Measurements from ENCODE around the gene LDLRAD4.

Gene LDLRAD4

GRCh38 chr18:13429884-13430510 lies 211.4 kb downstream of the LDLRAD4 start:
- TF ChIP-seq CTCF (IDR thresholded peaks at IDR 0.05; ENCODE audit: low read depth, low read length): no peak

GRCh38 chr18:13430663-13431062 lies 212.1 kb downstream of the LDLRAD4 start:
- no peaks in the 10 kb centered on the region for H3K9me3 ChIP-seq (ENCODE audit: severe bottlenecking)
- H3K4me3 ChIP-seq (ENCODE audit: low read depth, low read length): no peak overlapping the region
- H3K27ac ChIP-seq: no peak overlapping the region
- H3K36me3 ChIP-seq: no peaks in the 10 kb centered on the region
- H3K27me3 ChIP-seq (ENCODE audit: insufficient read depth, low read depth, severe bottlenecking): no peaks in the 10 kb centered on the region
- DNase-seq: no peak
- no peak for TF ChIP-seq CTCF (IDR thresholded peaks at IDR 0.05; ENCODE audit: low read depth, low read length)

More at GRCh38 chr18:13429884-13430510, 211.4 kb downstream of the LDLRAD4 start:
- DNase-seq: no peak
- Histone ChIP-seq H3K27ac (no peak overlapping the region), H3K27me3 (ENCODE audit: insufficient read depth, low read depth, severe bottlenecking) (no peaks in the 10 kb centered on the region), H3K4me3 (ENCODE audit: low read depth, low read length) (no peak overlapping the region), H3K9me3 (ENCODE audit: severe bottlenecking) (no peaks in the 10 kb centered on the region), H3K36me3 (no peaks in the 10 kb centered on the region)

GRCh38 chr18:13431886-13432285 lies 213.3 kb downstream of the LDLRAD4 start:
- DNase-seq: no peak
- Histone ChIP-seq H3K36me3 (no peaks in the 10 kb centered on the region), H3K9me3 (ENCODE audit: severe bottlenecking) (no peaks in the 10 kb centered on the region), H3K4me3 (ENCODE audit: low read depth, low read length) (no peak overlapping the region), H3K27ac (no peak overlapping the region), H3K27me3 (ENCODE audit: insufficient read depth, low read depth, severe bottlenecking) (no peaks in the 10 kb centered on the region)
- no peak for TF ChIP-seq CTCF (IDR thresholded peaks at IDR 0.05; ENCODE audit: low read depth, low read length)

- H3K27me3 ChIP-seq (ENCODE audit: insufficient read depth, low read depth, severe bottlenecking): no peaks in the 10 kb centered on the region
- DNase-seq: no peak
- H3K4me3 ChIP-seq (ENCODE audit: low read depth, low read length): no peak overlapping the region
- H3K9me3 ChIP-seq (ENCODE audit: severe bottlenecking): no peaks in the 10 kb centered on the region
- no peaks in the 10 kb centered on the region for H3K36me3 ChIP-seq
- no peak for TF ChIP-seq CTCF (IDR thresholded peaks at IDR 0.05; ENCODE audit: low read depth, low read length)
- no peak overlapping the region for H3K27ac ChIP-seq
Measured at GRCh38 chr18:13433125-13433524, 214.6 kb downstream of the LDLRAD4 start.

GRCh38 chr18:13433685-13434084 lies 215.1 kb downstream of the LDLRAD4 start:
- Histone ChIP-seq H3K9me3 (ENCODE audit: severe bottlenecking) (no peaks in the 10 kb centered on the region), H3K27ac (no peak overlapping the region), H3K4me3 (ENCODE audit: low read depth, low read length) (no peak overlapping the region), H3K27me3 (ENCODE audit: insufficient read depth, low read depth, severe bottlenecking) (no peaks in the 10 kb centered on the region), H3K36me3 (no peaks in the 10 kb centered on the region)
- no peak for DNase-seq
- TF ChIP-seq CTCF (IDR thresholded peaks at IDR 0.05; ENCODE audit: low read depth, low read length): no peak

GRCh38 chr18:13434854-13435253 lies 216.3 kb downstream of the LDLRAD4 start:
- no peak overlapping the region for H3K27ac ChIP-seq
- no peaks in the 10 kb centered on the region for H3K27me3 ChIP-seq (ENCODE audit: insufficient read depth, low read depth, severe bottlenecking)
- no peak for TF ChIP-seq CTCF (IDR thresholded peaks at IDR 0.05; ENCODE audit: low read depth, low read length)
- H3K4me3 ChIP-seq (ENCODE audit: low read depth, low read length): no peak overlapping the region
- DNase-seq: no peak
- H3K36me3 ChIP-seq: no peaks in the 10 kb centered on the region
- H3K9me3 ChIP-seq (ENCODE audit: severe bottlenecking): no peaks in the 10 kb centered on the region

Measured in WERI-Rb-1 (cell line).